ENCODE results near the gene KIAA0232.

GRCh38 chr4:6880691-6881090, 98.2 kb downstream of the KIAA0232 start:
- TF ChIP-seq EZH2phosphoT487 (IDR thresholded peaks at IDR 0.05; ENCODE audit: insufficient read depth, low read depth) (no peak), EZH2 (IDR thresholded peaks at IDR 0.05; ENCODE audit: insufficient read depth, poor library complexity, severe bottlenecking) (no peak)

Data from GM23248 (cell line).